Thymus (tissue), 2 donors: ENCODE data around the gene CD300LG. TPM values are rescaled to one million over a fixed set of nuclear protein-coding genes. Genes with fewer than 3 reads are reported as not detected.

Experiments used
- polyA plus RNA-seq: library from polyadenylated mRNA; stranded (reverse); fragments of 200-250 nt; gene quantifications from one replicate; pipeline ENCODE4 v1.2.3, GENCODE V29; 2013
- total RNA-seq: library from RNA; stranded (reverse); fragments of 120-200 nt; gene quantifications from one replicate; pipeline ENCODE4 v1.2.4, GENCODE V29; 2013
- donor health status: healthy.

Gene CD300LG
- total and polyA plus RNA-seq, 2 donors, result 0.71 to 5.7 TPM

Other genes starting within 250 kb of the CD300LG start
- gene MEOX1, start 185.3 kb upstream of the CD300LG start, total RNA-seq, result 9.0 TPM
- 2.1 TPM for gene MEOX1, start 185.3 kb upstream of the CD300LG start, polyA plus RNA-seq
- 0.14 TPM for gene SOST, start 88.4 kb upstream of the CD300LG start, total RNA-seq
- gene SOST, start 88.4 kb upstream of the CD300LG start, polyA plus RNA-seq, result 0.30 TPM
- gene DUSP3, start 68.2 kb upstream of the CD300LG start, total RNA-seq, result 12.2 TPM
- 37.2 TPM for gene DUSP3, start 68.2 kb upstream of the CD300LG start, polyA plus RNA-seq
- gene CFAP97D1, start 66.7 kb upstream of the CD300LG start, total RNA-seq, result not detected
- gene CFAP97D1, start 66.7 kb upstream of the CD300LG start, polyA plus RNA-seq, result 0.11 TPM
- 0.61 TPM for gene MPP3, start 14.0 kb upstream of the CD300LG start, total RNA-seq
- gene MPP3, start 14.0 kb upstream of the CD300LG start, polyA plus RNA-seq, result 1.5 TPM
- 0.52 TPM for gene MPP2, start 60.4 kb downstream of the CD300LG start, total RNA-seq
- gene MPP2, start 60.4 kb downstream of the CD300LG start, polyA plus RNA-seq, result 0.87 TPM
- gene PPY, start 95.3 kb downstream of the CD300LG start, total RNA-seq, result 0.33 TPM
- 0.71 TPM for gene PPY, start 95.3 kb downstream of the CD300LG start, polyA plus RNA-seq
- 0.57 TPM for gene PYY, start 106.8 kb downstream of the CD300LG start, total RNA-seq
- gene PYY, start 106.8 kb downstream of the CD300LG start, polyA plus RNA-seq, result 6.8 TPM
- 1.3 TPM for gene NAGS, start 157.4 kb downstream of the CD300LG start, total RNA-seq
- 1.6 TPM for gene NAGS, start 157.4 kb downstream of the CD300LG start, polyA plus RNA-seq
- gene TMEM101, start 167.8 kb downstream of the CD300LG start, total RNA-seq, result 28.7 TPM
- 23.8 TPM for gene TMEM101, start 167.8 kb downstream of the CD300LG start, polyA plus RNA-seq
- 24.2 TPM for gene LSM12, start 219.5 kb downstream of the CD300LG start, total RNA-seq
- 31.3 TPM for gene LSM12, start 219.5 kb downstream of the CD300LG start, polyA plus RNA-seq
- gene G6PC3, start 223.6 kb downstream of the CD300LG start, total RNA-seq, result 13.7 TPM
- gene G6PC3, start 223.6 kb downstream of the CD300LG start, polyA plus RNA-seq, result 30.2 TPM